Ishikawa (cell line): ENCODE measurements around the gene NPS.

Experiments
- CEBPB ChIP-seq: IDR thresholded peaks from 2 replicates; pipeline ENCODE4 v1.6.1; 2012
- CREB1 ChIP-seq: IDR thresholded peaks from 2 replicates; pipeline ENCODE4 v1.6.1; 2012; ENCODE audit warnings: low read depth
- EGR1 ChIP-seq: IDR thresholded peaks from 2 replicates; pipeline ENCODE4 v1.6.1; 2012
- EP300 ChIP-seq: IDR thresholded peaks from 2 replicates; pipeline ENCODE4 v1.6.1; 2012; ENCODE audit warnings: borderline replicate concordance
- FOXM1 ChIP-seq: IDR thresholded peaks from 2 replicates; pipeline ENCODE4 v1.6.1; 2012; ENCODE audit warnings: low read depth, borderline replicate concordance
- MAX ChIP-seq: IDR thresholded peaks from 2 replicates; pipeline ENCODE4 v1.6.1; 2012
- NFIC ChIP-seq: IDR thresholded peaks from 2 replicates; pipeline ENCODE4 v1.6.1; 2012
- RAD21 ChIP-seq: IDR thresholded peaks from 2 replicates; pipeline ENCODE4 v1.6.1; 2012; ENCODE audit warnings: low read depth
- REST ChIP-seq: IDR thresholded peaks from 2 replicates; pipeline ENCODE4 v1.6.1; 2012; ENCODE audit warnings: low read depth, mild to moderate bottlenecking
- TAF1 ChIP-seq: IDR thresholded peaks from 2 replicates; pipeline ENCODE4 v1.6.1; 2012; ENCODE audit warnings: low read depth, mild to moderate bottlenecking
- TCF12 ChIP-seq: IDR thresholded peaks from 2 replicates; pipeline ENCODE4 v1.6.1; 2012; ENCODE audit warnings: low read depth
- TEAD4 ChIP-seq: IDR thresholded peaks from 2 replicates; pipeline ENCODE4 v1.6.1; 2012
- USF1 ChIP-seq: IDR thresholded peaks from 2 replicates; pipeline ENCODE4 v1.6.1; 2012
- YY1 ChIP-seq: IDR thresholded peaks from 2 replicates; pipeline ENCODE4 v1.6.1; 2012; ENCODE audit warnings: low read depth
- ZBTB7A ChIP-seq: IDR thresholded peaks from 2 replicates; pipeline ENCODE4 v1.6.1; 2012; ENCODE audit warnings: low read depth

Gene NPS

GRCh38 chr10:127527891-127528290, 21.2 kb upstream of the NPS start:
- no peak for TF ChIP-seq TCF12

- TF ChIP-seq MAX (no peak), EP300 (no peak), CREB1 (no peak), TAF1 (no peak), CEBPB (no peak), EGR1 (no peak), TCF12 (no peak), USF1 (no peak), TEAD4 (no peak), ZBTB7A (no peak), FOXM1 (no peak), NFIC (no peak), YY1 (no peak), REST (no peak)
Observed at GRCh38 chr10:127532193-127532592, 16.9 kb upstream of the NPS start.

- TF ChIP-seq USF1 (no peak), ZBTB7A (no peak), NFIC (no peak), CEBPB (no peak), RAD21 (no peak), EP300 (no peak)
Observed at GRCh38 chr10:127532659-127533058, 16.4 kb upstream of the NPS start.

GRCh38 chr10:127534074-127534473, 15.0 kb upstream of the NPS start:
- TF ChIP-seq TCF12 (no peak), USF1 (no peak), CEBPB (no peak), FOXM1 (no peak), CREB1 (no peak), YY1 (no peak), EP300 (no peak), EGR1 (no peak), MAX (no peak), REST (no peak), TAF1 (no peak), NFIC (no peak), TEAD4 (no peak), RAD21 (no peak), ZBTB7A (no peak)

GRCh38 chr10:127534496-127534895, 14.6 kb upstream of the NPS start:
- TF ChIP-seq CREB1 (no peak), RAD21 (no peak), YY1 (no peak), USF1 (no peak), FOXM1 (no peak), TAF1 (no peak), NFIC (no peak), TEAD4 (no peak), CEBPB (no peak), TCF12 (no peak), EGR1 (no peak), EP300 (no peak), MAX (no peak), ZBTB7A (no peak), REST (no peak)
